Transverse colon (tissue), 4 donors: Measurements from ENCODE around the gene GYPE.
"Not testable (repeated sequence)": the region's sequence is repeated elsewhere in the genome, so short reads cannot be mapped to it uniquely, and the experiment has no call there.

Experiments used
- POLR2A ChIP-seq: fragments of 450-650 bp; IDR thresholded peaks from one replicate; pipeline ENCODE4 v1.6.1; 2016; ENCODE audit warnings: antibody characterized with exemption, mild to moderate bottlenecking, moderate library complexity
- POLR2AphosphoS5 ChIP-seq, 3 donors: sonication (generic); formaldehyde crosslinking; IDR thresholded peaks; one replicate each; pipeline ENCODE4 v1.6.1; 2016; ENCODE audit warnings: antibody characterized with exemption in 3 of 3
- TF ChIP-seq, protein P1 (sequence below), 5 experiments: fragments of 200-600 bp in 3 of 5; fragments of 450-650 bp in 2 of 5; sonication (generic) in 3 of 5; IDR thresholded peaks; 1 replicate in 2 of 5; 2 replicates in 3 of 5; pipeline ENCODE4 v1.5.1; 2016 to 2017; ENCODE audit warnings: antibody characterized with exemption in 5 of 5, inconsistent platforms in 3 of 5, mild to moderate bottlenecking in 2 of 5, moderate library complexity in 1 of 5

DNA sequence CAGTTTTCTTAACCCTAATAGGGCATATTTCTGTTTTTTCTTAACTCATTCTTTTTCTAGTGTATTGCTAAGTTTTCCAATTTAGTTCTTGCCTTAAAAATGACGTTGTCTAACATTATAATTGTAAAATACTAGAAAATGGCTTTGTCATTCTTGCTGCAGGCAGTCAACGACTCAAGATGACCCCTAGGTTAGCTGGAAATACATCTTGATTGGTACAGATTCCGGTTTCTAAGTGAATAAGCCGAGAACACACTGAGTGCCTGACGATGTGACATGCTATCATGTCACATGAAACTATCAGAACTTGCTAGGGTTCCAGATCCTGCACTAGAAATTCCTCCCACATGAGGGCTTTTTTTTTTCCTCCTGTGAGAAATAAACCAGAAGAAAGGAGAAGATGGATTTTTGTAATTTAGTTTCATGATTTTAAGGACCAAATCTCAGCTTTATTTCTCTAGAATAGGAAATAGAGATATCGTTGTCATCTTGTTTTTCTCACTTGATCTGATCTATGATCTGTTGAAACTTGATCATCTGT lies 49.3 kb downstream of the GYPE start:
- TF ChIP-seq, protein P1, sequence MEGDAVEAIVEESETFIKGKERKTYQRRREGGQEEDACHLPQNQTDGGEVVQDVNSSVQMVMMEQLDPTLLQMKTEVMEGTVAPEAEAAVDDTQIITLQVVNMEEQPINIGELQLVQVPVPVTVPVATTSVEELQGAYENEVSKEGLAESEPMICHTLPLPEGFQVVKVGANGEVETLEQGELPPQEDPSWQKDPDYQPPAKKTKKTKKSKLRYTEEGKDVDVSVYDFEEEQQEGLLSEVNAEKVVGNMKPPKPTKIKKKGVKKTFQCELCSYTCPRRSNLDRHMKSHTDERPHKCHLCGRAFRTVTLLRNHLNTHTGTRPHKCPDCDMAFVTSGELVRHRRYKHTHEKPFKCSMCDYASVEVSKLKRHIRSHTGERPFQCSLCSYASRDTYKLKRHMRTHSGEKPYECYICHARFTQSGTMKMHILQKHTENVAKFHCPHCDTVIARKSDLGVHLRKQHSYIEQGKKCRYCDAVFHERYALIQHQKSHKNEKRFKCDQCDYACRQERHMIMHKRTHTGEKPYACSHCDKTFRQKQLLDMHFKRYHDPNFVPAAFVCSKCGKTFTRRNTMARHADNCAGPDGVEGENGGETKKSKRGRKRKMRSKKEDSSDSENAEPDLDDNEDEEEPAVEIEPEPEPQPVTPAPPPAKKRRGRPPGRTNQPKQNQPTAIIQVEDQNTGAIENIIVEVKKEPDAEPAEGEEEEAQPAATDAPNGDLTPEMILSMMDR (IDR thresholded peaks at IDR 0.05): not testable (repeated sequence)
- TF ChIP-seq POLR2A; POLR2AphosphoS5 (IDR thresholded peaks at IDR 0.05): not testable (repeated sequence)
